NCI-H1048 (cell line): ENCODE measurements around the gene R3HCC1L.

Experiments
- DNase-seq: peaks from one replicate; lab custom pipeline; 2025; lab: John Stamatoyannopoulos, UW

The R3HCC1L gene

DNA sequence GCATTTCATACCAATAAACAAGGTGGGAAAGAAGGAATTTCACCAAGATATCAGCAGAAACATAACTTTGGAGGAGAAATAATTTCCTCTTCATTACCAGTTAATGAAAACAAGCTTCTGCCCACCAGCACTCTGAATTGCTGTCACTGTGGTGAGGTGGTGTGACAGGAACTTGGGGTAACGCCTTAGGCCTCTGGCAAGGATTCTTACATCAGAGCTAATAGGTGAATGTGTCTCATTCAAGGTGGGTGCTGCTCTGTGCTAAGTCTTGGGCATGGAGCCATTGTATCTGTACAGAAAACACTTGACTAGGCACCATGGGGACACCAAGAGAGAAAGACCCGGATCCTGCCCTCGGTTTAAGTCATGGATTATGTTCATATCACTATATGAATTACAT, 141.9 kb downstream of the R3HCC1L start:
- DNase-seq = no peak

DNA sequence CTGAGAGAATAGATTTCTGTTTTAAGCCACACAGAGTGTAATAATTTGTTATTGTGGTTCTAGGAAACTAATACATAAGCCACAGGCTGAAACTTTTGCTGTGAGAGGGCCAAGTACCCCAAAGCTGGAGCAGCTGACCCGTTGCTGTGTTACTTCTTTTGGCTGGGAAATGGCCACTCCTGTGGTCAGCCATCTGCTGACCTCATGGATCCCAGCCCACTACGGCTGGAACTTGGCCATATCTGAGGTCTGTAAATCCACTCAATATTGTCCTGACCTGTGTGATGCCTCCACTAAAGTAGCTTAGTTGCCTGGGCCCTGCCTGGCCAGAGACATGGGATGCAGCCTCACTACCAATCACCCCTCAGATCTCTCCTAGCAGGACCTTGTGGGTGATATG, 151.0 kb downstream of the R3HCC1L start:
- no peak for DNase-seq

DNA sequence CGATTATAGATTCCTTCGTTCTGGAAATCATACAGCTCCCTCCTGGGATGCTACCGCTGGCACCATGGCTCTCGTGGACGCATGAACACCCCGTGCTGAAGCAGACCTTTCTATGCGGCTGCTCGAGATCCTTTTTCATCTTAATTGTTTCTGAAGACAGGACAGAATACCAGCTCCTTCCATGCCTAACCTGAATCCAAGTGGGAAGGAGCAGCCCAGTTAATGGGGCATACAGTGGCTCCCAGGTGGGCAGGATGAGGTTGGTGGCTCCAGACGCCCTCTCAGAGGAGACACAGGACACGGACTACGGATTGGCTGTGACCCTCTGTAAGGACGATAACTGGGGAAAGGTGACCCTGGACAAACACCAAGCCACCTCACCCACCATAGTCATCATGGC, 152.0 kb downstream of the R3HCC1L start:
- no peak for DNase-seq

DNA sequence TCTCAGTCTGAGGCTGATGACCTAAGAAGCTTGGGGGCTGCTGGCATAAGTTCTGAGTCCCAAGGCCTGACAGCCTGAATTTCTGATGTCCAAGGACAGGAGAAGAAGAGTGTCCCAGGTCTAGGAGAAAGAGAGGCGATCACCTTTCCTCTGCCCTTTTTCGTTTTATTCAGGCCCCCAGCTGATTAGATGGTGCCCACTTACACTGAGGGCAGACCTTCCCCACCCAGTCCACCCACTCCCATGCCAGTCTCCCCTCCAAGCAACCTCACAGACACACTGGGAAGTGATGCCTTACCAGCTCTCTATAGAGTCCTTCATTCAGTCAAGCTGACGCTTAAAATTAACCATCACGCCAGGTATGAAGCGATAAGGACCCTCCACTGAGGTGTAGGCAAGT, 152.9 kb downstream of the R3HCC1L start:
- no peak for DNase-seq

DNA sequence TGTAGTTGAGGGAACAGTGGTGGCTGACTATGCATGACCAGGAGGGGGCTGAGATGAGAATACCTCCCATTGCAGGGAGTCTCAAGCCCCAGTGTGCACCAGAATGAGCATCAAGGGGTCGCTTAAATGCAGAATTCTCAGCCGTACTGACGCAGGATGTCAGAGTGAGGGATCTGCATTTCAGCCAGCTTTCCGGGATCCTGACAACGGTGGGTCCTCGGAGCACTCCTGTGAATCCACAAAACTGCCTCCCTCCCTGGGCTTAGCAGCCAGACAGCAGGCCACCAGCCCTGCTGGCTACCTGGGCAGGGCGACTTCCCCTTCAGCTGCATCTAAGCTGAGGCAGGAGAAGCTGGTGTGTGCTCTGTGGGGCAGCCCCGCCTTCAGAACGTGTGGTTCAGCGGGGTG, 155.3 kb downstream of the R3HCC1L start:
- DNase-seq = no peak

DNA sequence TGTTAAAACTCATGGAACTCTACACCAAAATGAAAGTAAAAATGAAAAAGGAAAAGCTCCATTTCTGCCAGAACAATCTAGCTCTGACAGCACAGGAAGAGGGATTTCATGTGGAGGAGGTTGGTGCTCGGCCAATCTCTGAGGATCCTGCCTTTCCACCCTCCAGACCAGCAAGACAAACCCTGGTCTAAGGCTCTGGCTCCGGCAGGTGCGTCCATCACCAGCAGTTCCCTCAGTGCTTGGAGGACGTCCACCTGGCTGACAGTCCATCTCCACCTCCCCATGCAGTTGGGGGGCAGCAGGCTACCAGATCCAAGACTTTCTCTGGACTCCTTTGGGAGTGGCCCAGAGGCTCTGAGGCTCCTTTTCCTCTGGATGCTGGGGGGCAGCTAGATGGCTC, 158.5 kb downstream of the R3HCC1L start:
- no peak for DNase-seq

DNA sequence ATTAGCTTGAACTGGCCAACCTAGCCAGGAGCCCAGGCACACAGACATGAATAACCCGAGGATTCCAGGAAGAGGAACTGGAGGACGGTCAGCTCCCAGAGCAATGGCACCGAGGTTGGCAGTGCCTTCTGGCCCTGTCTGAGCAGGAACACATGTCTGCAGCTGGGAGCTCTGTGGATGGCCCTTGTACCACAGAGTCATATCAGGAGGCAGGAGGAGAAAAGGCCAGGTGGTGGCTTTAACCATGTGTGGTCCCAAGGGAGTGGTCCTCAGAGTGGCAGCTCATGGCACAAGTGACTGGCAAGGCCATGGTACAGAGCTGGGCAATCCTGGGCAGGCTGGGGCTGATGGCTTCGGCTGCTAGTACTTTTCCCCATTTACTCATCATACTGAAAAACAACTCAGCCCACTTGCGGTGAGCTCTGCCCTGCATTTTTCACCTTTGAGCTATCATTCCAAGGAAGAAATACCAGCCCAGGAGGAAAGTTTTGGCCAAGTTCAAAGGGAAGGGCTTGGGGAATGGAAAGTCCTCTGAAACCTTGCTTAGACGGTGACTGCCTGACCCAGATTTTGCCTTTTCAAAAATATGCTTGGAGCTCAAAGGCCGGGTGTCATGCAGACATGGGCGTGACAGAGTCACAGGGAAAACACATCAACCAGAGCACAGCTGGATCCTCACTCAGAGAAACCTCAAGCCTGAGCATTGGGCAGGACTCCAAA, 159.3 kb downstream of the R3HCC1L start:
- DNase-seq = no peak

DNA sequence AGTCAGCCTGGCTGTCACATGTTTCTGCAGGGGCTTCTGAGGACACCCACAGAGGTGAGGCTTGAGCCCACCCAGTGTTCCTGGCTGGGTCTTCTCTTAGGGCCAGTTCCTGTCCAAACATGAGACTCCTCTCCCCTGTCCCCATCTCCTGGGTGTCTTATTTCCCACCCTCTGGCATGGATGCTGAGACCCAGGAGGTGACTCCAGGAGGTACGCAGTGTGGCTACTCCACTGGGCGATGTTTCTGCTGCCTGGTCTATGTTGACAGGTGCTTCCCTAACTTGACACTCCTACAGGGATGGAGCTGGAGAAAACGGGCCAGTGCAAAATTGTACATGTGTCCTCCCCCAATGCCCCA, 159.8 kb downstream of the R3HCC1L start:
- DNase-seq = no peak
